22Rv1 (cell line): ENCODE measurements around the gene SPIRE1.

Experiments used
- H3K27ac ChIP-seq: fragments of 450-650 bp; 2 replicates; pipeline ENCODE4 v1.5.1; 2017
- ZFX ChIP-seq: fragments of 450-650 bp; IDR thresholded peaks from 2 replicates; pipeline ENCODE4 v1.6.1; 2017; ENCODE audit warnings: antibody characterized with exemption, borderline replicate concordance
- TF ChIP-seq, protein P1 (sequence below): fragments of 450-650 bp; IDR thresholded peaks from 2 replicates; pipeline ENCODE4 v1.5.1; 2017; ENCODE audit warnings: mild to moderate bottlenecking

The SPIRE1 gene

GRCh38 chr18:12430137-12430990, 227.5 kb downstream of the SPIRE1 start:
- TF ChIP-seq ZFX, result no peak
- TF ChIP-seq, protein P1, sequence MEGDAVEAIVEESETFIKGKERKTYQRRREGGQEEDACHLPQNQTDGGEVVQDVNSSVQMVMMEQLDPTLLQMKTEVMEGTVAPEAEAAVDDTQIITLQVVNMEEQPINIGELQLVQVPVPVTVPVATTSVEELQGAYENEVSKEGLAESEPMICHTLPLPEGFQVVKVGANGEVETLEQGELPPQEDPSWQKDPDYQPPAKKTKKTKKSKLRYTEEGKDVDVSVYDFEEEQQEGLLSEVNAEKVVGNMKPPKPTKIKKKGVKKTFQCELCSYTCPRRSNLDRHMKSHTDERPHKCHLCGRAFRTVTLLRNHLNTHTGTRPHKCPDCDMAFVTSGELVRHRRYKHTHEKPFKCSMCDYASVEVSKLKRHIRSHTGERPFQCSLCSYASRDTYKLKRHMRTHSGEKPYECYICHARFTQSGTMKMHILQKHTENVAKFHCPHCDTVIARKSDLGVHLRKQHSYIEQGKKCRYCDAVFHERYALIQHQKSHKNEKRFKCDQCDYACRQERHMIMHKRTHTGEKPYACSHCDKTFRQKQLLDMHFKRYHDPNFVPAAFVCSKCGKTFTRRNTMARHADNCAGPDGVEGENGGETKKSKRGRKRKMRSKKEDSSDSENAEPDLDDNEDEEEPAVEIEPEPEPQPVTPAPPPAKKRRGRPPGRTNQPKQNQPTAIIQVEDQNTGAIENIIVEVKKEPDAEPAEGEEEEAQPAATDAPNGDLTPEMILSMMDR, result no peak

GRCh38 chr18:12429556-12429955, 228.4 kb downstream of the SPIRE1 start:
- no peak overlapping the region for H3K27ac ChIP-seq
- no peak for TF ChIP-seq ZFX
- TF ChIP-seq, protein P1, result no peak

More at GRCh38 chr18:12430137-12430990, 227.5 kb downstream of the SPIRE1 start:
- no peak overlapping the region for H3K27ac ChIP-seq

DNA sequence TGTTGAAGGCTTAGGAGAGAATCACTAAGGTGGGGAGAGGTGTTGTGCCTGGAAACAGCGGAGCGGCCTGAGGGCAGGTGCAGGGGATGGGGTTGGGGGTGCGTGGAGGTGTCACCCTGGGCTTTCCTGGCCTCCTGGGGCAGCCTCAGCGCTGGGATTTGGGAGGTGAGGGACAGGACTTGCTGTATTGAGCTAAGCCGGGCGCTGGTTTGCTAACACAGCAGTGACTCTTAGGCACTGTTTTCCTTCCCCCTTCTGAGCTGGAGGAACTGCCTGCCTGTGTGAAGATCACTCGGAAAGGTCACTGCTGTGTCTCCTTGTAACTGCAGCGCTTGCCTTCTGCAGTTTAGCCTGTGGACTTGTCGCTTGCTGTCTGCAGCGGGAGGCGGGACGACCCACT, 229.0 kb downstream of the SPIRE1 start:
- no peak for TF ChIP-seq ZFX
- TF ChIP-seq, protein P1, result no peak
- no peak overlapping the region for H3K27ac ChIP-seq

GRCh38 chr18:12426924-12427323, 231.0 kb downstream of the SPIRE1 start:
- H3K27ac ChIP-seq, result no peak overlapping the region
- TF ChIP-seq ZFX, result no peak
- TF ChIP-seq, protein P1, result no peak

DNA sequence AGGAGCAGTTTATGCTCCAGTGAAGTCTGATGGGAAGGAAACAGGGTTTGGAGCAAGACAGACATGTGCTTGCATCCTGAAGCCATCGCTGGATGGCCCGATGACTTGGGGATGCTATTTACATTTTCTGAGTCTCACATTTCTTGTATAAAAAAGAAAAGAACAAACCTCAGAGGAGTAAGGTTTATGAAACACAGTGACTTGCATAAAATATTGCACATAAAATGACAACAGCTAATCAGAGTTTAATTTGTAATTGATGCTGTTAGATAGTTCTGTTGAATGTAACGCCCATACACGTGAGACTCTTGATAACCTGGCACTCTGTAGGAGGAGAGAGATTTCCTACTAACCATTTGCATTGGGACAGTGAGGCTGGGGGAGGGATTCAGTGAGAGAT, 233.7 kb downstream of the SPIRE1 start:
- TF ChIP-seq ZFX, result no peak
- TF ChIP-seq, protein P1, result no peak
- H3K27ac ChIP-seq, result no peak overlapping the region

DNA sequence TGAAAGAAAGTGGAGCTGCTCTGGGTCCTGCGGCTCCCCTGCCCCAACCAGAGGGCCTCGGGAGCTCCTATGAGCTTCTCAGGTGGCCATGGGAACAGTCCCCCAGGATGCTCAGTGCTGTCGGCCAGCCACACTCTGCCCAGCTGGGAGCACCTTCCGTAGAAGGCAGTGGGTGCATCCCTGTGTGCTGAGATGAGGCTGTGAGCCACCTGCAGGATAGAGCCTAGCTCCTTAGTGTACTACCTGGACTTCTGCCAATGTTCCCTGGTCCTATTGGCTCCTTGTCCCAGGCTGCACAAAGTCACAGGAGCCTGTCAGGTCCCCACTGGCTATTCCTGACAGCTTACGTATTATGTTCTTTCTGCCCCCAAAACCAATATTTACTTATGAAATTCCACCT, 234.1 kb downstream of the SPIRE1 start:
- TF ChIP-seq, protein P1, result no peak
- no peak for TF ChIP-seq ZFX
- no peak overlapping the region for H3K27ac ChIP-seq

DNA sequence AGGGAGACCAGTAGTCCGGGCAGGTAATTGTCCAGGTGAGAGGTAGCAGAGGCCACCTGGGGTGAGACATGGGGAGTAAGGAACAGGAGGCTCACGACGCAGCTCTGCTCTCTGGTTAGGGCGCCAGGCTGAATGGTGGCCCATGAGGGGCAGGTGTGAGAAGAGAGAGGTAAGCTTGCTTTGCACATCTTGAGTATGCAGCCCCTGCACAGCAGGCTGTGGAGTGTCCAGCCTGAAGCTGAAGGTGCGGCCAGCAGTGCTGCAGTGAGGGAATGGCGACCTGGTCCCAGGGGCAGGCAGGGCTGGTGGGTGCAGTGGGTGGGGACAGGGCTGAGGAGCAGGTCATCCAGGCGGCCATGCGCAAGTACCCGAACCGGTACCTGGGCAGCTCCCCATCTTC, 234.5 kb downstream of the SPIRE1 start:
- no peak for TF ChIP-seq ZFX
- TF ChIP-seq, protein P1, result no peak
- no peak overlapping the region for H3K27ac ChIP-seq
